DMS153 treated with DMSO at 0.1 percent for 48 hours (cell line): ENCODE results near the gene PGC.
"Not testable (repeated sequence)": the region's sequence is repeated elsewhere in the genome, so short reads cannot be mapped to it uniquely, and the experiment has no call there.

Experiments used
- DNase-seq: peaks from one replicate; lab custom pipeline; 2025; ENCODE audit not compliant: unreplicated experiment; lab: John Stamatoyannopoulos, UW

PGC gene

DNA sequence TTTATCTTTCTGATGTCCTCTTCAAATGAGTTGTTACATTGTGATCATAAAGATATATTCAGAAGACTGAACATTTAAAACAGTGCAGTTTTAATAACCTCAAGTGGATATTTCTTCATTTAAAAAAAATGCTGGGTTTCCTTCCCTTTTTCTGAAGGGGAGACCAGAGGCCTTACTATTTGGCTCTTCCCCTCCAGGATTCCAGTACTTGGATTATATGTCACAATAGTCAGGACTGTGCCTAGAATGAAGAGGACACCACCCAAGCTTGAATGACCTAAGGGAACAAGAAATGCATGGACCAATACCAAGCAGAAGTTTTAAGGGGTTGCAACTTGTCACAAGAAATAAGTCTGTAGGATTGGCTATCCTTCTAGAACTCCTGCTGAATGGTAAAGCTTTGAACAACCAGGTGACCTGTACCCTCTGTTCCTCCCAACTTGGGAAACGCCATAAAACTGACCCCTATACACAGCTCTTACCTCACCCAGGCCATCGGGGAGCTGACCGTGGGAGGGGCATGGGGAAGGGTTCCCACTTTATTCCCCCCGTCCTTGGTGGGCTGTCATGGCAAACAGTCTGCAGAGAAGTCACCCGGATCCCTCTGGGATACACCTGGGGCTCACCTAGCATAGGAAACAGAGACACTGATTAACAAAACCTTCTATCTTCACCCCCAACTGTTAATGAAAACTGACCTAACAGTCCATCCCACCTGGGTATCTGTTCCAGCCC is 30.5 kb upstream of the PGC start:
- no peak for DNase-seq

DNA sequence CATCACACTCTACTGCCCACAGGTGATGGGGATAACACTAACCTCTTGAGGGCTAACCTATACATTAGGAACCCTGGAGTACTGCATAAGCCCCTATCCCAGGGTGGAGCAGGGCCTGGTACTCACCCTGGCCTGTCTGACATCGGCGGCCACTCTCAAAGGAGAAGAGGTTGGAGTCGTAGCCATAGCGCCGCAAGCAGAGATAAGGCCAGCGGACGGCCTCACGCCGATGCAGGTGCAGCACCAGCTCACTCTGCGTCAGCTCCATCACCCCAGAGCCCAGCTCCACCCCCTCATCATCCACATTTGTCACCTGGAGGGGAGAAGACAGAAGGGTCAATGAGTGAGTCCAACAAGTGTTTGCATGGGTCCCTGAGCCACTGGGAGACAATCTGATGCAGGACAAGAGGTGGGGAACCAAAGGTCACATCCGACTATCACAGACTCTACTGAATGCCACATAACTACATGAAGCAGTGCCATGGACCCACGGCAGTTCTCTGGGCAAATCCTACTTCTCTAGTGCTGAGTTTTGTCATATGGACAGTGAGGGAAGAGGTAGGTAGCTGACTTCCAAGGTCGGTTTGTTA is 28.2 kb upstream of the PGC start:
- DNase-seq, result no peak

DNA sequence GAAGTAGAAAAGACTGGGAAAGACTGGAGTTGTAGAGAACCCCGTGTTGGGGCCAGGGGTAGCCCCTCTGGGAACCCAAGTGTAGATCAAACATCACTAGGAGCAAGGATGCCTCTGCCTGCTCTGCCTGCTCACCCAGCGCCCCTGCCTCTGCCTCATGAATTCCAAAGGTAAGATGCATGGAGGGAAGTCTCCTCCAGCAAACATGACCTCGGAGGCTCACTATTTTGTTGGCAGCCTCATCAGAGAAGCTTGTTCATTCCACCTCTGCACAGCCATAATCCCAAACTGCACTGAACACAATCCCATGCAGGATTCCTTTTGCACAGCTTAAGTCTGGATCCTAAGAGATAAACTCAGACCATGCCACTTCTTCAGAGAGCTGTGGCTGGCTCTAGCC is 27.6 kb upstream of the PGC start:
- no peak for DNase-seq

DNA sequence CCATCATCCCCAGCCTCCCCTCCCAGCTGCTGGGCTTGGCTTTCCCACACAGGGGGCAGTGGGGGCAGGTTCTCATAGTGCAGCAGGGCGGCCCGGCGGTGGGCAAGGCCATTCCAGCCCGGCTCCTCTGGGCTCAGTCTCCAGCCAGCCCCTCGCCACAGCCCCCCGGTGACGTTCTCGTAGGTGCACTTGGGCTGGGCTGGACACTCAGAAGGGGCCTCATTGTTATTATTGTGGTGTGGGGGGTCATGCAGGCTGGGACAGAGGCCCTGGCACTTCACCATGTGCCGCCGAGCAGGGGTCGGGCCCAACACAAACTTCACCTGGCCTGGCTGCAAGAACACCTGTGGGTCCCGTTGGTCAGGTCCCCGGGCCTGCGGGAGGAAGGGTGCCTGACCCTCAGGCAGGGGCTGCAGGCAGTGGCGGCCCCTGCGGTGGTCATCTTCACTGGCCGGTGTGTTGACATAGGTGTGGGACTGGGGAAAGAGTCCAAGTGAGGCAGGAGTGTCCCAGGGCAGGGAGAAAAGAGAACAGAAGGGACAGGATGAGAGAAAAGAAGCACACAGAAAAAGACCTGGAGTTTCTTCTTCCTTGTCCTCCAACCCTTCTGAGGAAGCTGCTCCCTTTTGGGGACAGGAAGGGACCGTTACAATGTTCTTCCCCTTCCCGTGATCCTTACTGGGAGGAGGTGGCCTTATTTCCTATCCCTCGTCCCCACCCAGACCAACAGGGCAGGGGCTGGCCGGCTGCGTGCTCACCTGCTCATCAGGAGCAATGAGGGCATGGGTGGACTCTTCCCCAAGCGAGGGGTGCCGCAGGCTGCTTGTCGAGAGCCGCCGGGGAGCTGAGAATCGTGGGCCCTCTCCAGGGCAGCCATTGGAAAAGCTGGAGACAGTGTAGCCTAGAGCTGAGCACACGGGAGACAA is 24.1 kb upstream of the PGC start:
- DNase-seq, result no peak

DNA sequence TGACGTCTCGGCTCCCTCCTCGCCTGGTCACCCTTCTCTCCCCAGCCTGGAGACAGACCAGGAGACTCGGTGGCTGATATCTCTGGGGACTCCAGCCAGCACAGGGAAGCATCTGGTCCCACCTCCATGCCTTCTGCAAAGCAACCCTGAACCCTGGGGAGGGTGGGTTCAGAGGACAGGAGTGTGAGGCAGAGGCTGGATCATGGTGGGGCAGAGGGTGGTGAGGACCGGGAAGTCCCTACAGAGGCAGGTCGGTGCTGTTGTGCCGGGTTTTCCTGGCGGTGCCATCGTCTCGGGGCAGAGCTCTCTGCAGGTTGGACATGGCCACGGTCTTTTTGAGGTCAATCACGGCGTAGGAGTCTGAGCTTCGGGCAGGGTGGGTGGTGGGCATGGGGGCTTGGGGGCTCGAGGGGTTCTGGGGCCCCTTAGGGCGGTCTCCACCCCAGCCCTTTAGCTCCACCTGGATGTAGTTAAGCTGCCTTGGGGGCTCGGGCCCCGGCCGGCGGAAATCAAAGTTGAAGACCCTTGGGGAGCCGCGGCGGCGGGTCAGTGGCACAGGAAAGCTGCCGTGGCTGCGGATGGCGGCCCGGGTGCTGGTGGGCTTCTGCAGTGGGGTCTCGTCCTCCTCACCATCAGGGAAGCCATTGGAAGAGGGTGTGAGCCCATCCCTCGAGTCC is 23.3 kb upstream of the PGC start:
- DNase-seq, result no peak

DNA sequence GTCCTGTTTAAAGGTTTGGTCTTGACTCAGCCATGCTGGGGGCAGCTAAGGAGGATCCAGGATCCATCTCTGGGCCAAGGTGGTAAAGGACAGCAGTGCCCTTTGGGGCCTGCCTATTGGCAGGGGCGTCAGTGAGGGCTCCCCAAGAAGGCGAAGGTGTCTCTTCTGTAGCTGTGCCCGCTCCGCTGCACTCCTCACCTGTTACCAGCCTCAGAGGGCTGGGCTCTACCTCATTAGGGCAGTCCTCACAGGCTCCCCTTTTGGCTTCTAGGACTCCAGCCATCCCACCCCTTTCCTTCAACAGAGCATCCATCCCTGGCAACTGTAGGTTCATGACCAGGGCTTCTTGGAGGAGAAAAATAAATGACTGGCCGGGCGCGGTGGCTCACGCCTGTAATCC is 22.2 kb upstream of the PGC start:
- no peak for DNase-seq

DNA sequence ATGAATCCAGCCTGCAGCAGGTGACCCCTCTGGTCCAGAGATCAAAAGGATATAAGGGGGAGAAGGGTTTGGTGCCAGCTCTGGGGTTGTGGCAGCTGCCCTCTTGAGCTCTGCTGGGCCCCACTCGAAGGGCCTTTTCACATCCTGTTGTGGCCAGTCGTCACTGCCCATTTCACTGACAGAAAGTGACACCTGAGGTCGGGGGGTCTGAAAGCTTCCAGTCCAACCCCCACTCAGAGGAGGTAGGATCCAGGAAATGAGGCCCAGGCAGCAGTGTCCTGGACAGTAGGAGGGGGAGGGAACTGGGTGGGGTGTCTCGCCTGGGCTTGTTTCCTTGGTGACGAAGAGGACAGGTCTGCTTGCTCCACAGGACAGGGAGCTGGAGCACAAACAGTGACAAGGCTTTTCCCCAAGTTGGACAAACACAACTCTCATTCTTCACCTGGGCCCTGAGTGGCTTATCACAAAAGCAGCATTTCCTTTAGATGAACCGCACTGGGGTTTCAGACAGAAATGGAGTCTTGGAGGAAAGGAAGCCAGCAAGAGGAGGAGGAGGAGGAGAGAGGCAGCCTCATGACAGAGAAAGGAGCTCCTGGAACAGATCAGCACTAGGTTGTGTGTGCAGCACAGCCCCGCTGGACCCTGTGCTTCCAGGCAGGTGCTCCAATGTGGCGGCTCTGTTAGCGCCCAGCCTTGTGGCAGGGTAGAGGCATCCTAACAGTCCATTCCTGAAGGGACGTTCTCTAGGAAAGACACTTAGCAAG is 21.5 kb upstream of the PGC start:
- no peak for DNase-seq

DNA sequence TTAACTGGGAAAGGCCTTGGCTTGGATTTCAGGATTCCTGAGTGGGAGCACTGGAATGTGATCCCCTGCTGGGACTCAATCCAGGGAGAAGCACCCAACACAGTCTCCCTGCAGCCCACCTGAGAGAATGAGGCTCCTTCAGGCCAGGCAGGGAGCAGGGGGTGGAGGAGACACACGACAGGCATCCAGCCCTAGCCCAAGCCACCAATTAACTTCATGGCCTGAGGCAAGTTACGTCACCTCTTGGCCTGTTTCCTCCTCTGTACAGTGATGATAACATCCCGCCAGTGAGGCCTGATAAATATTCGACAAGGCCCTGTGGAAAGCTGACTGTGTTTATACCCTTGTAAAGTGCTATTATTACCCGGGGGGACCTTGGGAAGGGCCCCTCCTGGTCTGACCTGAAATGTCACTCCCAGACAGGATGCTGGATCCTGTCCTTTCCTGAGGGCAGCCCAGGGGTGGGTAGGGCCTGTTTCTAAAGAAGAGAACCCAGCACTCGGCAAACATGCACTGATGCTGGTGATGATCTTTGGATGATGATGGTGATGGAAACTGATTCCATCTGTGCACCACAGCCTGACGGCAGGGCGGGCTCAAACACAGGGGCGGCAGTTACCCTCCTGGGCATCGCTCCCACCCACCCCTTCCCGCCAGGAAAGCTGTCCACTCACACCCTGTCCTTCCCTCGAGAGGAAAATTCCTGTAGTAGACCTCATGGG is 20.1 kb upstream of the PGC start:
- no peak for DNase-seq

DNA sequence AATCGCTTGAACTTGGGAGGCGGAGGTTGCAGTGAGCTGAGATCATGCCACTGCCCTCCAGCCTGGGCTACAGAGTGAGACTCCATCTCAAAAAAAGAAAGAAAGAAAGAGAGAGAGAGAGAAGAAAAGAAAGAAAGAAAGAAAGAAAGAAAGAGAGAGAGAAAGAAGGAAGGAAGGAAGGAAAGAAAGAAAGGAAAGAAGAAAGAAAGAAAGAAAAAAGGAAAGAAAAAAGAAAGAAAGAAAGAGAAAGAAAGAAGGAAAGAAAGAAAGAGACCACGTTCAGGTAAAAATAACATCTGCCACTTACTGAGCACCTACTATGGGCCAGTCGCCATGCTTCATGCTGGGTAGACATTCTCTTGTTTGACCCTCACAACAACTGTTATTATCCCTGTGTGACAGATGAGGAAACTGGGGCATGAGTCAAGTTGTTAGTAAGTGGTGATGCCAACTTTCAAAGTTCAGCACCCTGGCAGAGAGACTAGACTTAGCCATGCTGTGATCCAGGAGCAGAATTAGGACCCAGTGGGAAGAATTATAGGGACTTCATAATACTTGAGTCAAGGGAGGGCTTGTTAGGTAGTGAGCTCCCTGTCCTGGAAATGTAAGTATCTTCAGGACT is 19.0 kb upstream of the PGC start:
- DNase-seq, result not testable (repeated sequence)

DNA sequence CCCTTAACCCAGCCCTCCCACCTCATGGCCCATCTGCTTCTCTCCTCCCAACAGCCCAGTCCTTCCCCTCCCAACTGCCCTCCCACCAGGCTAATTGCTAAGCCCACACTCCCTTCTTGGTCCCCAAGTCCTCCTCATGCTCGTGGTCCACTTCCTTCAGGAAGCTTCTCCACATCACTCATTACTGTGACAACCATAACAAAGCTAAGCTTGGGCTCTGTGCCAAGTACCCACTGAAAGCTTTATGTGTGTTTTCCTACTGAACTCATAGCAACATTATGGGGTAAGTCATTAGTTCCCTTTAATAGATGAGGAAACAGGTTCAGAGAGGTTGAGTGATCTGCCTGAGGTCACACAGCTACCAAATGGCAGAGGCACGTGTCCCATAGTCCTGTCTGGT is 16.3 kb upstream of the PGC start:
- no peak for DNase-seq

DNA sequence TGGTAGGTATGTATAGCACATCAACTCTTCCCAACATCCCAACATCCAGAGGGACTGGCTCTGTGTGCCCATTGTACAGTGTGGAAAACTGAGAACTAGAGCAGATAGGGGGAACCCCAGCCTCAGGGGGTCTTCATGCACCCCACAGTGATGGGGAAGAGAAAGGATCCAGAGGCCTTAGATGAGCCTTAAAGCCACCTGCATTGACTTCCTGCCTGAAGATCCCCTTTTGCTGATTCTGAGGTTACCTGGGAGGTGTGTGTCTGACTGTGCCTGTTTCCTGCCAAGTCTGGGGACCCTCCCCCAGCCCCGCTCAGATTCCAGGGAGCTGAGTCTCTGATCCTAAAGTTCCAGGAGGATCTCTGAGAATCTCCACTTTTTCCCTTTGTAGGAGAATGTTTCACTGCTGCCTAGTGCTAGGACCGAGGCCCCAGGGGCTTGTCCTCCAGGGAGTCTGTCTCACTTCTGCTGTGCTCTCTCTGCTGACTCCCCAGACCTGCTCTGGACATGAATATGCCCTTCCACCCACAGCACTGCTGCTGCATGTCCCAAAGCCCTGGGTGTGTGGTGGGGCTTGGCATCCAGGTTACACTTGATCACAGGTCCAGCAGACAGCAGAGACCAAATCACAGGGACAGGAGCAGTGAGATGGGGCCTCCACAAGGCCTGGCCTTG is 12.8 kb upstream of the PGC start:
- no peak for DNase-seq

DNA sequence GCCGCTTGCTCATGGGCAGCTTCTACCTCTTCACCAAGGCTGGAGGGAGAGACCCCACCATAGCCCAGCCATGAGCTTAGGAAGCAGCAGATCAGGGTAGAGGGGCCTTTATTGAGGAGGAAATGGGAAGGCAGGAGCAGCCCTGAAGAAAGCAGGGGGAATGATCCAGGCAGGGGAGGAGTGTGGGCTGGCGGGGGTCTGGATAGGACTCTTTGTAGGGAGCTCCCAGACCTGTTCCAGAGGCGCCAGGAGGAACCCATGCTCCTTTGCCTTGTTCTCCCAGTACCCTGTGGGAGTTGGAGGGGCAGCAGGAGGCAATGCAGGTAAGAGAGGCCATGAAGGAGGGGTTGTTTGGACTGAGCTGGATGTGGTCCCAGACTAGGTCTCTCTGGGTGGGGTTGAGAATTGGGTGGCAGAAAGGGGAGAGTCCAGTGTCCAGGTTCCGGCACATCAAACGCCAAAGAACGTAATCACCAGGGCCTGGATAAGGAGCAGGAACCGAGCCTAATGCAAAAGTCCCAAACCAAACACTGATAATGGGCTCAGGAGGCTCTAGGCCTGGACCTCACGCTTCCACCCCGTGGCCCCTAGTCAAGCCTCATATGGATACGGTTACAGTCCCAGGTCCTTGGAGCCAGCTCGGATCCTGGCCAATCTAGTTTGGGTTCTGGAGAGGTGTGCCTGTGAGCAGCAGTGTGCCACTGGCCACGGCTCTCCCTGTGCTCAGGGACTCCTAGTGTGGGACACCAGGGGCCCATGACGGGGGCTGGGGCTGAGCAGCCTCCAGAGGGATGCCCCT is 12.1 kb upstream of the PGC start:
- no peak for DNase-seq

DNA sequence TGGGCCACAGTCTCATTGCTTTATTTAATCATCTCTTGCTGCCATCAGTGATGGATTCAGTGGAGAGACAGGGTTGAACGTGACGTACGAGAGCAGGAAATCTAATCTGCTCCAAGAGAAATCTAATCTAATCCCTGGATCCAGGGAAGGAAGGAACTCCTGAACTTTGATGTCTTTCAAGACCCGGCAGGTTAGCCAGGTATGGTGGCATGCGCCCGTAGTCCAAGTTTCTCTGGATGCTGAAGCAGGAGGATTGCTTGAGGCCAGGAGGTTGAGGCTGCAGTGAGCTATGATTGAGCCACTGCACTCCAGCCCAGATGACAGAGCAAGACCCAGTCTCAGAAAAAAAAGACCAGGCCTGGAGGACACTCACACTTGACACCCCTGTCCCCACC is 11.4 kb upstream of the PGC start:
- DNase-seq, result no peak

DNA sequence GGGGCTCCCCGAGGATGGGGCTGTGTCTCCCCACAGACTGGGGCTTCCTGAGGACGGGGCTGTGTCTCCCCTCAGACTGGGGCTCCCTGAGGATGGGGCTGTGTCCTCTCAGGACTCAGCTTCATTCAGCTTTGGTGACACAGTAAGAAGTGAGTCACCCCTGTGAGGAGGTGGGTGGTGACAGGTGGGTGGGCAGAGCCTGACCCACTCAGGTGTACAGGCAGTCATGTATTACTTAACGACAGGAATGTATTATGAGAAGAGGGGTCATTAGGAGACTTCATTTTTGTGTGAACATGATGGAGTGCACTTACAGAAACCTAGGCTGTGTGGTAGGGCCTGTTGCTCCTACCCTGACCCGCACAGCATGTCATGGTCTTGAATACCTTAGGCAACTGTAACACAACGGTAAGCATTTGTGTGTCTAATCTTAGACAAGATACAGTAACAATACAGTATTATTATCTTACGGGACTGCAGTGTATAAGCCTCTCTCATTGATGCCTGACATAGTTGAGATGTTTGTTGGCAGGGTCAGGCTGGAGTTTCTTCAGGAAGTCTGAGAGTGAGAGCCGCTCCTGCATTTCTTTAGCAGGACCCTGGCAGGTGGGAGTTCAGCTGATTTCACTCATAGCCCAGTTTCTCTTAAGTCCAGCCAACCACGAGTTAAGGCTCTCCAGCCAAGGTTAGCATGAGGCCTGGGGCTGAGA is 10.9 kb upstream of the PGC start:
- DNase-seq, result no peak

DNA sequence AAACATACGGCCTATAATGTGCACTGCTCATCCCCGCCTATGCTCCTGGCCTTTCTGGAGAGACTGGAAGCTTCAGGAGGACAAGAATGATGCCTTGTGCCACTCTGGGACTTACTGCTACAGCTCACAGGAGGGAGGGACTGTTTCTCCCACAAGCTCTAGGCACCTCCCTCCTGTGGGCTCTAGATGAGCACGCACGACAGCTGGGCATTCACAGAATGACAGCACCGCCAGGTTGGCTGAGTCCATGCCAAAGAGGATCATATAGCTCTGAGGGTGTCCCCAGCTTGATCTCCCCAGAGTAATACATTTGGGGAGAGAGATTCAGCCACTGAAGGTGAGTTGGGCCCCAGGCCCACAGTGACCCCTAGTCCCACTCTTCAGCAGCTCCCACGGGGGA is 10.1 kb upstream of the PGC start:
- no peak for DNase-seq

DNA sequence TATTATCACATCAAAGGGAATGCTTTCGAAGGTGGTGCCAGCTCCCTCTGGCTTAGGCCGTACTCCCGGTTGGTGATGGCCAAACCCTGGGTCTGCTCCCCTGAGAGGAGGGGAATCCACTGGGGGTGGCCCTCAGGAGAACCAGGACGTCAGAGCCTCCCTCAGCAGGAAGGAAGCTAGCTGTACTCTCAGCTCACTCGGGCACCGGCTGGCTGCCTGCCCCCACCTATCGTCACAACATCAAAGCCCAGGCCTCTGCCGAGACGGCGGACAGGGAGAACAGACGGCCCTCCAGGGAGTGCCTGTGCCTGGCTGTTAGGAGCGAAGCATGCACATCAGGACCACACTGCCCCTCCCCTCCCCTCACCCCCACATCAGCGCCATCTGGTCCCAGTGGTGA is 9.2 kb upstream of the PGC start:
- DNase-seq, result no peak

DNA sequence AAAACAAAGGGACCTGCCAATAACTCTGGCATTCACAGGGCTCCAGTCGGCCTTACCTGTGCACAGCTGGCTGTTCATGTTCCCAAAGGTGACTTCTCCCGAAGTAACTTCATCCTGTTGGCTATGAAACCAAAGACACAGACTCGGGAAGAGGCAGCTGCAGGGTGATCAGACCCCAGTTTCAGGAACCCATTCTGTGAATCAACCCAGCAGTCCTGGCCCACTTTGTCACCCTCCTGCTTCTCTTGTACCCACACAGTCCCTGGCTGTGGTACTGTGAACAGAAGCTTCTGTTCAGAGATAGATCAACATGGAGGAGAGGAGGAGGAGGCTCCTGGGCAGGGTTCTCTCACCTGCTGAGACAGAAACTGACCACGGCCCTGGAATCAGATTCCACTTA is 8.7 kb upstream of the PGC start:
- no peak for DNase-seq

DNA sequence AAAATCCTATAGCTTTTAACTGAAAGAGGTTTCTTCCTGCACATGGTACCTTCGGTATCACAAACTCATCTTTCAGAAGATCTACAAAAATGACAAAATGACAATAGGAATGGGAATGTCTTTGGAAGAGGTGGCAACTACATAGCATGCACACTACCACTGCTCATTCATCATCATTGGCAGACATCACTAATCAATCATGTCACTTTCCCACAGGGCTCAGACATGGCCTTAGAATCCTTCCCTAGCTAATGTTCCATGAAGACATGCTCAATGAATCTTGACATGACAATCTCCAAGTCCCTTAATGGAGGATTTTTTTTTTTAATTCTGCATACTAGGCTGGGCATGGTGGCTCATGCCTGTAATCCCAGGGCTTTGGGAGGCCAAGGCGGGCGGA is 3.2 kb upstream of the PGC start:
- no peak for DNase-seq
